Raji (cell line): ENCODE data around the gene HCN2.

ENCODE experiments used
- POLR2A ChIP-seq: IDR thresholded peaks from 2 replicates; pipeline ENCODE4 v1.6.1; 2011; ENCODE audit warnings: low read depth, low read length, control low read depth; ENCODE audit not compliant: insufficient read depth

Gene HCN2

DNA sequence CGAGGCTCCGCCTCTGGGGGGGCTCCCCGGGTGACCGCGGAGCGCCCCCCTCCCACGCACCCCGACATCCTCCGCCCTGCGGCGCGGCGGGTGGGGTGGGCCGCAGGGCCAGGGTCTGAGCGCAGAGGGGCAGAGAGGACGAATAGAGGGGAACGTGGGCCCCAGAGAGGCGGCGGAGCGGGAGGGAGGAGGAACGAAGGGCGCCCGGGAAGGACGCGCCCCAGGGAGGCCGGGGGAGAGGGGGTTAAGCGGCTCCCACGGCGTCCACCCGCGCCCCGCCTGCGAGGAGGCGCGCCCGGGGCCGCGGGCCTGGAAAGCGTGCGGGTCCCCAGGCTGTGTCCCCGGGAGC, 1.0 kb downstream of the HCN2 start:
- TF ChIP-seq POLR2A: no peak

DNA sequence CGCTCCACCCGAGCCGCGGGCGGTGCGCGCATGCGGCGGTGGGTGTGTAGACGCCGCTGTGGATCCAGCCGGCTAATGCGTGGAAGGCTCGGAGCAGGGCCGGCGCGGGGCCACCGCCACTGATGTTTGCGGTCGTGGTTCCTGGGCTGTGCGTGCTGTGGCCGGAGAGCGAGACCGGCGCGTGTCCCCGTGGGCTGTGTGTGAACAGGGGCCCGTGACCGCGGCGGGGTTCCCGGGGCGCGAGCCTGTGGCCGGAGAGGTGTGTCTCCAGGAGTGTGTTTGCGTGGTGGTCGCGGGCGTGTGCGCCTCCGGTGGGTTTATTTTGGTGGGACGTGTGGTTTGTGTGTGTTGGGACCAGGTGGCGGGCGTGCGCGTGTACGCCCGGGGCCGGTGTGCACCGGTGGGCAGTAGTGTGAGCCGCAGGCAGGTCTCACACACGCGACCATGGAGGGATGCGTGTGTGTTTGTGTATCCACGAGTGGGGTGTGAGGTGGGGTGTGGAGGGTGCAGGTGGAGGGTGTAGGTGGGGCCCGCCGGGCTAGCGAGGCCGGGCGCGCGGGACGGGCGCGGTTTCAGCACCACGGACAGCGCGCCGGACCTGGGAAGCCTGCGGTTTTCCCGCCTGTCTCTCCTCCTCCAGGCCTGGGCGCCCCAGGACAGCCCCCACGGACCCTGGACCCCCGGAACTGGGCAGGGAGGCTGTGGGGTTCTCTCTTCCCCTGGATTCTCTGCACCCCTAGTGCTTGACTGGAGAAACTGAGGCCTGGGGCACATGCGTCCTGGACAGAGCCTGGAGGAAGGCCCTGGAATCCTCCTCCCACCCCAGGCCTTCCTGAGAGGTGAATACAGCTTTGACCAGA, 1.6 kb downstream of the HCN2 start:
- no peak for TF ChIP-seq POLR2A

DNA sequence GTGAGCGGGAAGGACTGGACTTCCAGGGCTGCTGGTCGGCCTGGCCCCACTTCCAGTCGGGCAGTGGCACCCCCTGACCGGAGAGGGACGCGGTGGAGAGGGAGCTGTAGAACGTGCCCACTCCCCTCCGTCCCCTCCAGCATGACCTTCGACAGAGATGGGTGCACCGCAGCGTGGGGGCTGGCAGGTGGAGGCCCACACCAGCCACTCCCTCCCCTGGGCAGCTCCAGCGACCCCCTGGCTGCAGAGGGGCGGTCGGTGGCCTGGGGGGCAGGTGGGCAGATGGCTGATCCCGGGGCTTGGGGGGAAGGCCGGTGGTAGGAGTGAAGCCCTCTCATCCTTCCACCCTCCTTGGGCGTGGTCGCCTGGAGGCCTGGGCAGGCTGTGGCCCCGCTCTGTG, 2.4 kb downstream of the HCN2 start:
- no peak for TF ChIP-seq POLR2A

DNA sequence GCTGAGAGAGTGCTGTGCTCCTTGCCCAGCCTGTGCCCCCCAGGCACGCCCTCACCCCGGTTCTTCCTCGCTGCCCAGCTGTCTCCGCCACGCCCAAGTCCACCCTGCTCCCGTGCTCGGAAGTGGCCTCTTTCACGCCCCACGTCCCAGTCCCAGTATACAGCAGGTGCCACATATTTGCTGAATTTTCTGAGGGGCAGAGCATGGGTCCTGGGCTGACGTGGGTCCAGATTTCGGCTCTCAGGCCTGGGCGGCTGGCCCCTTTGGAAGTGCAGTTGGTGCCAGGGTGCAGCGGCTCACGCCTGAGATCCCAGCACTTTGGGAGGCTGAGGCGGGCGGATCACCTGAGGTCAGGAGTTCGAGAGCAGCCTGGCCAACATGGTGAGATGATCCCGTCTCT, 3.4 kb downstream of the HCN2 start:
- TF ChIP-seq POLR2A: no peak

DNA sequence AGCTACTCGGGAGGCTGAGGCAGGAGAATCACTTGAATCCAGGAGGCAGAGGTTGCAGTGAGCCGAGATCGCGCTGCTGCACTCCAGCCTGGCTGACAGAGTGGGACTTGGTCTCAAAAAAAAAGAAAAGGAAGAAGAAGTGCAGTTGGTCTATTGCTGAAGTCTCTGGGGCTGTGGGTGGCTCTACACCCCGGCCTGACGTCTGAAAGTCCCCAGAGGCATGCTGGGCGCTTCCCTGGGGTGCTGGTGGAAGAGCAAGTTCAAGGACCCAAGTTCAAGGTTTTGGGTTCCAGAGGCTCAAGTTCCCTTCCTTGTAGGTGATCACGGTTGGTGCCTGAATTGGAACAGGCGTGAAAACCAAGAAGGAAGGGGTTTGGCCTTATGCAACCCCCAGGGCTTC, 3.8 kb downstream of the HCN2 start:
- TF ChIP-seq POLR2A: no peak

DNA sequence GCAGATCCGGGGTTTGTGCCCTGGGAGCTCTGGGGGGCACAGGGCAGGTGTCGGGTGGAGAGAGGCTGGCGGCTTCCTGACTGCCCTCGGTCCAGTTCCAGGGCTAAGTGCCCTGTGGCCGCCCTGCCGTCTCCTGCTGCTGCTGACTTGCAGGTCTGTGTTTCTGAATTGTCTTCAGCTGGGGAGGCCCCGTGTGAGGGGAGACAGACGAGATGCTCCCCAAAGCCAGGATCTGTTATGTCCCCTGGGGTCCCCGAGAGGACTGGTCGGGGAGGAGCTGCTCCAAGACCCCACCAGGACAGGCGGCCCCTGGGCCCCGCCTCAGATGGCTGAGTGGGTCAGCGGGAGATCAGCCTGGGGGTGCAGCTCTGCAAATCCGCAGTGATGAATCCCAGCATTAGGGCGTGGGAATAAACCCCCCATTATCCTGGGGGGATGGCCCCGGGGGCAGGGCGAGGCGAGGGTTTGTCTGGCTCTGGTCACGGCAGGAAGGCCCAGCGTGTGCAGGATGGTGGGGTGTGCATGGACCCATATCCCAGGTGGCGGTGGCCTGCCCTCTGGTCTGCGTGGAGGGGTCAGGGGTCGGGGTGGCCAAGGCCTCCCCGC, 4.7 kb downstream of the HCN2 start:
- TF ChIP-seq POLR2A: no peak

DNA sequence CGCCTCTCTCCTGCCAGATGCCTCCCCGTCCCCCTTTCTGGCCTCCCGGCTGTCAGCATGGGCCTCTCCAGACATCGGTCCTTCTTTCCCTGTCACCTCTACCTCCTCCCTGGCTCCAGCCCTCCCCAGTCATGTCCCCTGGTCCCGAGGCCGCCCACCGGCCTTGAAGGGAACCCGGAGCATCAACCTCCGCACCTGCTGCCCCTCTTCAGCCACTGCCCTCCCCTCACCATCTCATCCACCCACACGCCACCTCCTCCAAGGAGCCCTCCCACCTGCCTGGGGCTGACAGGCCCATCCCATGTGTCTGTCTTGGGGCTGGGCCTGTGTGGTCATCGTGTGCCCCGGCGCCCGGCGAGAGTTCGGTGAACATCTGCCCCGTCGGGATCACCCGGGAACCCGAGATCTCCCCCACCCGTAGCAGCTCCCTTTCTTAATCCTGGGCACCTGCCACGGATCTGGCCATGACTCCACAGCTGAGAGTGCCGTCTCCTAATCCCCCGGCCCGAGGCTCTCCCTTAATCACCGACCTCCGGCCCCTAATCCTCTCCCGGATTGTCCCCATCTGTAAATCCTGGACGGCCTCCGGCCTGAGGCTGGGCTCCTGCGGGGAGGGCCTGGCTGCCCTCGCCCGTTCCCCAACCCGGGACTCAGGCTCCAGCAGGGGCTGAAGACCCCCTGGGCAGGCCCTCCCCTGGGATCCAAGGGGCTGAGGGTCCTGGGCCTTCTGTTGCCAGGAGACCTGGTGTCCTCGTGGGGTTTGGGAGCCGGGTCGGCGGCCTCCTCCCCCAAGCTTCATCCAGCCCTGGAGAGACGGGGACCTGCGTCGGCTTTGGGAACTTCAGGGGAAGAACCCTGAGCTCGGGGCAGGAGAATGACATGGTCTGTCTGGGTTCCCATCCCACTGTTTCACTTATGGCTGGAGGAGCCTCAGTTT, 5.9 kb downstream of the HCN2 start:
- no peak for TF ChIP-seq POLR2A

DNA sequence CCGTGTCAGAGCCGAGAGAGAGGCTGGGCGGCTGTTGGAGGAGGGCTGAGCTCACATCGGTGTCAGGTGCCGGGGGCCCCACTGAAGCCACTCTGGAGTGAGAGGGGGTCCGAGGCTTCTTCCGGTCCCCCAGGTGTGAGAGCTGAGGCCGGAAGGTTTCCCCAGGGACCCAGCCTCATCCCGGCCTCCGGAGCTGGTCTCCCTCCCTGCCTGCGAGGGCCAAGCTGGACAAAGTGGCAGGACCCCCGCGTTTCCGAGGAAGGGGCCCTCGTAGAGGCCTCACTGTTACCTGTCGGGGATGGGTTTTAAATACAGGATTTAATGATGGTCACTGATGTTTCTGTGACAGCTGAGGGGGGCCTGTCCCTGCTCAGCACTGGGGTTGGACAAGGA, 6.6 kb downstream of the HCN2 start:
- no peak for TF ChIP-seq POLR2A

DNA sequence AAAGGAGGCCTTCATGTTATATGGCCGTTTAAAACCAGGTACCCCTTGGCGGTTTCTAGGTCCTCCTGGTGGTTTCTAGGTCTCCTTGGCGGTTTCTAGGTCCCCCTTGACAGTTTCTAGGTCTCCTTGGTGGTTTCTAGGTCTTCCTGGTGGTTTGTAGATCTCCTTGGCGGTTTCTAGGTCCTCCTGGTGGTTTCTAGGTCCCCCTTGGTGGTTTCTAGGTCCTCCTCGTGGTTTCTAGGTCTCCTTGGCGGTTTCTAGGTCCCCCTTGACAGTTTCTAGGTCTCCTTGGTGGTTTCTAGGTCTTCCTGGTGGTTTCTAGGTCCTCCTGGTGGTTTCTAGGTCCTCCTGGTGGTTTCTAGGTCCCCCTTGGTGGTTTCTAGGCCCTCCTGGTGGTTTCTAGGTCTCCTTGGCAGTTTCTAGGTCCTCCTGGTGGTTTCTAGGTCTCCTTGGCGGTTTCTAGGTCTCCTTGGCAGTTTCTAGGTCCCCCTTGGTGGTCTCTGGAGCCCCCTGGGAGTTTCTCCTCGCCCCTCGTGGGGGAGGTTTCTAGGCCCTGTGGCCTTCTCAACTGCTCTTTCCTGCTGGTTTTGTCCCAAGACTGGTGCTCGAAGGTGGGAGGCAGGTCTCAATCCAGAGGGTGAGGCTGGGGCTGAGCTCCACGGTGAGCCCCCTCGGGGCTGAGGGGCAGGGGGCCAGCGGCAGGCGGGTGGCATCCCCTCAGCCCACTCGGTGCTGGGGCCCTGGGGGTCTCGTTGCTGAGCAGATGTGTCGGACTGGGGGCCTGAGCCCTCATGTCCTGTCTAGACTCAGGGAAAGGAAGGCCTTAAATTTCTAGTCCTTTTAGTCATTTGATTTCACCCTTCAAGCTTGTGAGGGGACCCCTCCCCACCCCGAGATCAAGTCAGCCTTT, 8.0 kb downstream of the HCN2 start:
- TF ChIP-seq POLR2A: no peak

DNA sequence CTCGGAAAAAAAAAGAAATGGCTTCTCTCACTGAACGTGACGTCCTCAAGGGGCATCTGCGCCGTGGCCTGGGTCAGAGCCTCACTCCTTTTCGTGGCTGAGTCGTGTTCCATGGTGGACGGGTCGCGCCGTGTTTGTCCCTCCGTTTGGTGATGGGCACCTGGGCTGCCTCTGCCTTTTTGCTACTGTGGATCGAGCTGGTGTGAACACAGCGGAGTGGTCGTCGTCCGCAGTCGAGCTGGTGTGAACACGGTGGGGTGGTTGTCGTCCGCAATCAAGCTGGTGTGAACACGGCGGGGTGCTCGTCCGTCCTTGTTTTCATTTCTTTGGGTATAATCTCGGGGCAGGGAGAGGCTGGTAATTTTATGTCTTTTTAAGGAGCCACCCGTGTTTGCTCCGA, 11.6 kb downstream of the HCN2 start:
- TF ChIP-seq POLR2A: no peak

DNA sequence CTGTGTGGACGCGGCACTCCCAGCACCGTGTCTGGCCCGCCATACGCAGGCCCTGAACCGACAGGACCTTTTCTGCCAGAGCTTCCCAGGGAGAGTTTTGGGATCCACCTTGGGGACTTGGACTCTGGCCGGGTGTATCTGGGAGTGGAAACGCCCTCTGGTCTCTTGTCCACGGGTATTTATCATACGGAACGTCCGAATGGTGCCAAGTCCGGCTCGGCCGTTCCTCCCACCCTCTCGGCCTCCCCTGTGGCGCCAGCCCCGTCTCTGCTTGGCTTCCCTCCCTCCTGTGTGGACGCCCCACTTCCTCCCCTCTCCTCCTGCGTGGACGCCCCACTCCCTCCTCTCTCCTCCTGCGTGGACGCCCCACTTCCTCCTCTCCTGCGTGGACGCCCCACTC, 12.1 kb downstream of the HCN2 start:
- TF ChIP-seq POLR2A: no peak

DNA sequence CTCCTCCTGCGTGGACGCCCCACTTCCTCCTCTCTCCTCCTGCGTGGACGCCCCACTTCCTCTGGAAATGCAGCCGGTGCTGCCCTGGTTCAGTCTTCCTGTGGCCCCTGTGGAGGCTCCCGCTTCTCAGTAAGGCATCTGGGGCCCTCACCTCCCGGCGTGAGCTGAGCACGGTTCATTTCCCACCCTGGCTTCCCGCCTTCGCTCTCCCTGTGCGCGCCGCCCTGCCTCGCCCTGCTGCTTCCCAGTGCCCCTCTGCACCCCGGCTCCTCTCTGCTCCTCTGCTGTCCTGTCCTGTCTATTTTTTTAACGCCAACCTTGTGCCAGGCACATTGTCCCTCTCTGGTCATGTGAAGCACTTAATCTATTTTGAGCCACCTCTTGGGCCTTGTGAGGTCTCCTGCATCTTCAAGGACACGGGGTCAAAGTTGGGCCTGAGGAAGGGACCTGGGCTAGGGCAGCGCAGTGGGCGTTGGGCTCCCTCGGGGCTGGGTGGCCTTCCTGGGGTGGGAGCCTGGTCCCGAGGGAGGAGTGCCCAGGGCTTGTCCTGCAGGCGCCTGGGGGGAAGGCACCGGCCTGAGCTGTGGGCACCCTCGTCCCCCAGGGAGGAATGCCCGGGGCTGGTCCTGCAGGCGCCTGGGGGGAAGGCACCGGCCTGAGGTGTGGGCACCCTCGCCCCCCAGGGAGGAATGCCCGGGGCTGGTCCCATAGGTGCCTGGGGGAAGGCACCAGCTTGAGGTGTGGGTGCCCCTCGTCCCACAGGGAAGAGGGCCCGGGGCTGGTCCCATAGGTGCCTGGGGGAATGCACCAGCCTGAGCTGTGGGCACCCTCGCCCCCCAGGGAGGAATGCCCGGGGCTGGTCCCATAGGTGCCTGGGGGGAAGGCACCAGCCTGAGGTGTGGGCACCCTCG, 13.0 kb downstream of the HCN2 start:
- no peak for TF ChIP-seq POLR2A

DNA sequence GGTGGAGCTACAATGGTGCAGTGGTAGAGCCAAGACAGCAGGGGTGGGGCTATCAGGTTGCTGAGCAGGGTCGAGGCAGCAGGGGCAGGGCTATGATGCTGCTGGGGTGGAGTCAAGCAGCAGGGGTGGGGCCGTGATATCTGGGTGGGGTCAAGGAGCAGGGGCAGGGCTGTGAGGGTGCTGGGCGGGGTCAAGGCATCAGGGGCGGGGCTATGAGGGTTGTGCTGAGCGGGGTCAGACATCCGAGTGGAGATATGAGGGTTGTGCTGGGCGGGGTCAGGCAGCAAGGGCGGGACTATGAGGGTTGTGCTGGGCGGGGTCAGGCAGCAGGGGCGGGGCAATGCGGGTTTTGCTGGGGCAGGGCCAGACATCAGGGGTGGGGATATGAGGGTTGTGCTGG, 14.7 kb downstream of the HCN2 start:
- TF ChIP-seq POLR2A: no peak
